Measurements from ENCODE around the gene GRIP1.

The GRIP1 gene

DNA sequence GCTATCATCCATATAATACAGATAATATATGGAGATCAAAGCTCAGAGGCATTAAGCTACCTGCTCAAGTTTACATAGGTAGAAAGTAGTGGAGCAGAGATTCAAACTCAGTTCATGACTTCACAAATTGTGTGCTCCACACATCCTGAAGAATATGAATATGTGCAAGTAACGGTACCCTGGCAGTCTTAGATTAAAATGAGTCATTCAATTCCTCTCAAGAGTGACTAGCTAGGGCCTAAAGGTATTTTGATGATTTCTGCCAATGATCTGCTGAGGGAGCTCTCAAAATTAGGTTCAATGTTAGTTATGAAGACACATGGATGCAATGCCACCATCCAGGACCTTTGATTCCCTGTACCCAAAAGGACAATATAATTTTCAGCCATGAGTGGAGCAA, 58.9 kb downstream of the GRIP1 start:
- no peak for DNase-seq (ENCODE audit: low read depth)
- TF ChIP-seq, protein P1, sequence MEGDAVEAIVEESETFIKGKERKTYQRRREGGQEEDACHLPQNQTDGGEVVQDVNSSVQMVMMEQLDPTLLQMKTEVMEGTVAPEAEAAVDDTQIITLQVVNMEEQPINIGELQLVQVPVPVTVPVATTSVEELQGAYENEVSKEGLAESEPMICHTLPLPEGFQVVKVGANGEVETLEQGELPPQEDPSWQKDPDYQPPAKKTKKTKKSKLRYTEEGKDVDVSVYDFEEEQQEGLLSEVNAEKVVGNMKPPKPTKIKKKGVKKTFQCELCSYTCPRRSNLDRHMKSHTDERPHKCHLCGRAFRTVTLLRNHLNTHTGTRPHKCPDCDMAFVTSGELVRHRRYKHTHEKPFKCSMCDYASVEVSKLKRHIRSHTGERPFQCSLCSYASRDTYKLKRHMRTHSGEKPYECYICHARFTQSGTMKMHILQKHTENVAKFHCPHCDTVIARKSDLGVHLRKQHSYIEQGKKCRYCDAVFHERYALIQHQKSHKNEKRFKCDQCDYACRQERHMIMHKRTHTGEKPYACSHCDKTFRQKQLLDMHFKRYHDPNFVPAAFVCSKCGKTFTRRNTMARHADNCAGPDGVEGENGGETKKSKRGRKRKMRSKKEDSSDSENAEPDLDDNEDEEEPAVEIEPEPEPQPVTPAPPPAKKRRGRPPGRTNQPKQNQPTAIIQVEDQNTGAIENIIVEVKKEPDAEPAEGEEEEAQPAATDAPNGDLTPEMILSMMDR (conservative IDR thresholded peaks at IDR 0.05; ENCODE audit: low read depth, low read length), result no peak

DNA sequence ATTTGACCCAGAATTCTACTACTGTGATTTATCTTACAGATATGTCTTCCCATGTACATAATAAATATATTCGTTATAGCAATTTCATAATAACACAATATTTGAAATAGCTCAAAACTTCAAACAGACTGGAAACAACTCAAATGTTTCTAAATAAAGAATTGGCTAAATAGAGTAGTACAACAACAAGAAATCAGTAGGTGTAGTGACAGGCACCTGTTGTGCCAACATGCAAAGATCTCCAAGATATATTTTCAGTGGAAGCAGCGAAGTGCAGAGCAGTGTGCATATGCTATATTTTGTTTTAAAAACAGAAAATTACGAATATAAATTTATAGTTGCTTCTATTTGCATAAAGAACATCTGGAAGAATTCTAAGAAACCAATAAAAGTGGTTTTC, 60.9 kb downstream of the GRIP1 start:
- TF ChIP-seq, protein P1 (conservative IDR thresholded peaks at IDR 0.05; ENCODE audit: low read depth, low read length), result no peak
- no peak overlapping the region for H3K4me3 ChIP-seq (ENCODE audit: low read depth, low read length)
- no peak for DNase-seq (ENCODE audit: low read depth)

More for the DNA sequence above, 58.9 kb downstream of the GRIP1 start:
- no peak overlapping the region for H3K4me3 ChIP-seq (ENCODE audit: low read depth, low read length)

- DNase-seq (ENCODE audit: low read depth), result no peak
- TF ChIP-seq, protein P1 (conservative IDR thresholded peaks at IDR 0.05; ENCODE audit: low read depth, low read length), result no peak
- no peak overlapping the region for H3K4me3 ChIP-seq (ENCODE audit: low read depth, low read length)
Measured at GRCh38 chr12:66612090-66612775, 66.6 kb downstream of the GRIP1 start.

DNA sequence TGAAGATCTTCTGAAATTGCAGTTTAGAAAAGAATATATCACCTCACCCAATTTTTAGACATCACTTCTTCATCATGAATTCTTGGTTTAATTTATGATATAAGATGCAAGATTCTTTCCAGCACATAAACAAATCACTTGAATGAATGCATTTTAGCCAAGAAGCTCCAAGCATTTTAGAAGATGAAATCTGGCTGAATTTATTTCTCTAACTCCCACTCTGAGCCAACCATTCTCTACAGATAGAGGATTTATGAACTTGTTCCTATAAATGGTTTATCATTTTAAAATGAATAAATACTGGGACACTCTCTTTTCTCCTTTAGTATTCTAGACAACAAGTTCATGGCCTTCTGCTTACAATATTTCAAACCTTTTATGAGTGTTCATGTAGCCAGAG, 71.7 kb downstream of the GRIP1 start:
- DNase-seq (ENCODE audit: low read depth), result no peak
- TF ChIP-seq, protein P1 (conservative IDR thresholded peaks at IDR 0.05; ENCODE audit: low read depth, low read length), result no peak
- no peak overlapping the region for H3K4me3 ChIP-seq (ENCODE audit: low read depth, low read length)

- TF ChIP-seq, protein P1 (conservative IDR thresholded peaks at IDR 0.05; ENCODE audit: low read depth, low read length), result no peak
- H3K4me3 ChIP-seq (ENCODE audit: low read depth, low read length), result no peak overlapping the region
- DNase-seq (ENCODE audit: low read depth), result no peak
Measured at GRCh38 chr12:66605293-66605692, 73.6 kb downstream of the GRIP1 start.

GRCh38 chr12:66603981-66604479, 74.8 kb downstream of the GRIP1 start:
- H3K4me3 ChIP-seq (ENCODE audit: low read depth, low read length), result no peak overlapping the region
- TF ChIP-seq, protein P1 (conservative IDR thresholded peaks at IDR 0.05; ENCODE audit: low read depth, low read length), result no peak
- DNase-seq (ENCODE audit: low read depth), result no peak

GRCh38 chr12:66603461-66603860, 75.4 kb downstream of the GRIP1 start:
- DNase-seq (ENCODE audit: low read depth), result no peak
- H3K4me3 ChIP-seq (ENCODE audit: low read depth, low read length), result no peak overlapping the region
- TF ChIP-seq, protein P1 (conservative IDR thresholded peaks at IDR 0.05; ENCODE audit: low read depth, low read length), result no peak
